GM23248 (cell line): Measurements from ENCODE around the gene SYNE2. TPM values are rescaled to one million over a fixed set of nuclear protein-coding genes. Genes with fewer than 3 reads are reported as not detected.

Experiments
- DNase-seq: peaks from one replicate; pipeline ENCODE4 v3.0.0-alpha.2; 2015
- H2AFZ ChIP-seq: fragments of 200-600 bp; sonication (generic); 2 replicates; pipeline ENCODE4 v1.6.1; 2016; ENCODE audit warnings: antibody characterized with exemption
- H3F3A ChIP-seq: fragments of 200-600 bp; sonication (generic); 2 replicates; pipeline ENCODE4 v1.6.1; 2016; ENCODE audit warnings: mild to moderate bottlenecking, antibody characterized with exemption, mixed run types; ENCODE audit not compliant: insufficient read depth
- H3K27ac ChIP-seq: fragments of 200-600 bp; sonication (generic); 2 replicates; pipeline ENCODE4 v1.5.1; 2016; ENCODE audit warnings: mild to moderate bottlenecking
- H3K27me3 ChIP-seq: fragments of 200-600 bp; sonication (generic); replicated peaks from 2 replicates; pipeline ENCODE4 v1.6.1; 2016; ENCODE audit warnings: mild to moderate bottlenecking; ENCODE audit not compliant: insufficient read depth
- H3K36me3 ChIP-seq: fragments of 200-600 bp; sonication (generic); 2 replicates; pipeline ENCODE4 v1.6.1; 2016; ENCODE audit warnings: low read depth, mild to moderate bottlenecking
- H3K4me1 ChIP-seq: fragments of 200-600 bp; sonication (generic); 2 replicates; pipeline ENCODE4 v1.6.1; 2016; ENCODE audit warnings: mild to moderate bottlenecking; ENCODE audit not compliant: insufficient read depth
- H3K4me2 ChIP-seq: fragments of 200-600 bp; sonication (generic); one replicate; pipeline ENCODE4 v1.6.1; 2016; ENCODE audit warnings: mild to moderate bottlenecking; ENCODE audit not compliant: unreplicated experiment
- H3K4me3 ChIP-seq: fragments of 200-600 bp; sonication (generic); 2 replicates; pipeline ENCODE4 v1.5.1; 2016; ENCODE audit warnings: mild to moderate bottlenecking
- H3K79me2 ChIP-seq: fragments of 200-600 bp; sonication (generic); 2 replicates; pipeline ENCODE4 v1.6.1; 2016; ENCODE audit warnings: mild to moderate bottlenecking; ENCODE audit not compliant: insufficient read depth
- H3K9ac ChIP-seq: fragments of 200-600 bp; sonication (generic); 2 replicates; pipeline ENCODE4 v1.6.1; 2016; ENCODE audit warnings: mild to moderate bottlenecking
- H3K9me2 ChIP-seq: fragments of 200-600 bp; sonication (generic); 2 replicates; pipeline ENCODE4 v1.6.1; 2016; ENCODE audit warnings: mixed run types, mild to moderate bottlenecking, moderate library complexity; ENCODE audit not compliant: insufficient read depth
- H3K9me3 ChIP-seq: fragments of 200-600 bp; sonication (generic); one replicate; pipeline ENCODE4 v1.6.1; 2017; ENCODE audit warnings: low read depth
- H4K20me1 ChIP-seq: fragments of 200-600 bp; sonication (generic); 2 replicates; pipeline ENCODE4 v1.6.0; 2016; ENCODE audit not compliant: insufficient read depth
- EZH2 ChIP-seq: fragments of 200-600 bp; sonication (generic); IDR thresholded peaks from 2 replicates; pipeline ENCODE4 v1.6.1; 2018; ENCODE audit warnings: antibody characterized with exemption, mild to moderate bottlenecking; ENCODE audit not compliant: insufficient read depth, poor library complexity, severe bottlenecking
- EZH2phosphoT487 ChIP-seq: fragments of 200-600 bp; sonication (generic); IDR thresholded peaks from 2 replicates; pipeline ENCODE4 v1.6.1; 2018; ENCODE audit warnings: antibody characterized with exemption, moderate library complexity, mild to moderate bottlenecking, low read depth; ENCODE audit not compliant: insufficient read depth
- WGBS, 2 experiments: methylation state at CpG; one replicate each; pipeline ENCODE4 v1.1.6; 2015 to 2017; ENCODE audit warnings: low lambda C conversion rate in 2 of 2, low coverage in 1 of 2; ENCODE audit errors: missing lambda C conversion rate in 2 of 2; 5-methylcytosine and 5-hydroxymethylcytosine counted together
- in situ Hi-C: fragments of 300-500 bp; cut with MboI; formaldehyde crosslinking; loops from 2 replicates; pipeline ENCODE4 v1.15.0; 2020
- polyA plus RNA-seq: library from polyadenylated mRNA; unstranded; fragments of >200 nt; fragmentation: Nextera tagmentation; extraction: Ambion mirVana; gene quantifications from 2 replicates; pipeline ENCODE4 v1.2.1, GENCODE V29; 2016
- total RNA-seq: library from RNA; depleted of rRNA; stranded (reverse); fragments of >200 nt; shearing (Covaris generic); gene quantifications from 2 replicates; pipeline ENCODE4 v1.2.3, GENCODE V29; 2014

Gene SYNE2
- total and polyA plus RNA-seq, 2 experiments from 2014 or later: 2.8 to 4.4 TPM

GRCh38 chr14:64092338-64092737 lies 239.5 kb downstream of the SYNE2 start:
- H3K27me3 ChIP-seq: no peaks in the 10 kb centered on the region
- H3F3A ChIP-seq: no peaks in the 10 kb centered on the region
- no peaks in the 10 kb centered on the region for H3K79me2 ChIP-seq
- no peak for TF ChIP-seq EZH2
- no peak for TF ChIP-seq EZH2phosphoT487
- in situ Hi-C loops: no loop called here
- H3K9me2 ChIP-seq: no peaks in the 10 kb centered on the region
- DNase-seq: no peak
- H3K9me3 ChIP-seq: no peaks in the 10 kb centered on the region
- H3K4me1 ChIP-seq: no peaks in the 10 kb centered on the region
- H3K36me3 ChIP-seq: no peaks in the 10 kb centered on the region
- no peak overlapping the region for H3K27ac ChIP-seq
- WGBS, 2 experiments: 52 to 56% methylated on average over 4 of the region's 4 CpGs
- H3K4me3 ChIP-seq: no peak overlapping the region
- H4K20me1 ChIP-seq: no peaks in the 10 kb centered on the region
- H3K9ac ChIP-seq: no peak overlapping the region
- no peak overlapping the region for H3K4me2 ChIP-seq
- no peak overlapping the region for H2AFZ ChIP-seq

- Histone ChIP-seq H3K9me2 (no peaks in the 10 kb centered on the region), H3K4me3 (no peak overlapping the region), H3K4me1 (no peaks in the 10 kb centered on the region), H4K20me1 (no peaks in the 10 kb centered on the region), H3K9ac (no peak overlapping the region), H2AFZ (no peak overlapping the region), H3K9me3 (no peaks in the 10 kb centered on the region), H3K27ac (no peak overlapping the region), H3K4me2 (no peak overlapping the region), H3K36me3 (no peaks in the 10 kb centered on the region), H3F3A (no peaks in the 10 kb centered on the region), H3K79me2 (no peaks in the 10 kb centered on the region), H3K27me3 (no peaks in the 10 kb centered on the region)
- no peak for DNase-seq
- TF ChIP-seq EZH2phosphoT487 (no peak), EZH2 (no peak)
- in situ Hi-C loops: no loop called here
- WGBS, 2 experiments: 65 to 85% methylated on average over 4 to 5 of the region's 5 CpGs
These were observed 240.1 kb downstream of the SYNE2 start for GRCh38 chr14:64092940-64093339.

DNA sequence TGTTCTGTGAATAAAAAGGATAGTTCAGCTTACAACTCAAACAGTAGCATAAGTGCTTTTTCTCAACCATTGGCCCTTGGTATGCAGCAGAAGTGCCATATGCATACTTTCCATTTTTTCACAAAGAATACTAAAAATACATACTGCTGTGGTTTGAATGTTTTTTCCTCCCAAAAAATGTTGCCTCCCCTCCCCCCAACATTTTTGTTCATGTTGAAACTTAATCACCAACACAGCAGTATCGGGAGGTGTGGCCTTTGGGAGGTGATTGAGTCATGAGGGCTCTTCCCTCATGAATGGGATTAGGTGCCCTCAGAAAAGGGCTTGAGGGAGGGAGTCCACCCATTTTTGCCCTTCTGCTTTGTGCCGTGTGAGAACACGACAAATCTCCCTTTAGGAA lies 242.8 kb downstream of the SYNE2 start:
- no peak overlapping the region for H2AFZ ChIP-seq
- no peak for TF ChIP-seq EZH2
- no peaks in the 10 kb centered on the region for H3F3A ChIP-seq
- no peaks in the 10 kb centered on the region for H3K4me1 ChIP-seq
- H3K27ac ChIP-seq: no peak overlapping the region
- no peaks in the 10 kb centered on the region for H3K9me3 ChIP-seq
- no peaks in the 10 kb centered on the region for H3K79me2 ChIP-seq
- in situ Hi-C loops: no loop called here
- H3K36me3 ChIP-seq: no peaks in the 10 kb centered on the region
- H3K4me3 ChIP-seq: no peak overlapping the region
- no peaks in the 10 kb centered on the region for H3K27me3 ChIP-seq
- no peaks in the 10 kb centered on the region for H3K9me2 ChIP-seq
- 88 to 96% methylated on average over 3 of the region's 3 CpGs for WGBS, 2 experiments
- H3K9ac ChIP-seq: no peak overlapping the region
- peak; percentile 16 for DNase-seq
- no peak overlapping the region for H3K4me2 ChIP-seq
- no peaks in the 10 kb centered on the region for H4K20me1 ChIP-seq

DNA sequence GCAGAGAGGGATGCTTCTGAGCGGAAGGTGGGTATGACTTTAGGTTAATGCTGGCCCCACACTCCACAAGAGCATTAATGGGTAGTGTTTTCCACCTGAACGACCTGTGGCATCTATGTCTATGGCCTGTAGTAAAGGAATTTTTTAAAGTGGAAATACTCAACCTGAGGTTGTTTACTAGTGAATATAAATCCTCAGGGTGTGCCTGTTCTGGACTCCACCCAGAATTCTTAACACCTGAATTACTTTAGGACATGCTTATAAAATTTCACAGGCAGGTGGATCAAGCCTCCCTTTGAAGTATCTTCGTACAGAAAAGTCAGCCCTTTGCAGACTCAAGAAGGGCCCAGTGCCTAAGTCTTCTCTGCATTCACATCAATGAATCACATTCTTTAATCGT lies 245.3 kb downstream of the SYNE2 start:
- H4K20me1 ChIP-seq: no peaks in the 10 kb centered on the region
- H3K36me3 ChIP-seq: no peaks in the 10 kb centered on the region
- in situ Hi-C loops: no loop called here
- no peaks in the 10 kb centered on the region for H3K4me1 ChIP-seq
- no peak for DNase-seq
- H3K9me2 ChIP-seq: no peaks in the 10 kb centered on the region
- 79 to 81% methylated on average over 4 of the region's 4 CpGs for WGBS, 2 experiments
- no peaks in the 10 kb centered on the region for H3K27me3 ChIP-seq
- H3K9ac ChIP-seq: no peak overlapping the region
- H3K4me2 ChIP-seq: no peak overlapping the region
- no peak overlapping the region for H3K27ac ChIP-seq
- no peaks in the 10 kb centered on the region for H3K9me3 ChIP-seq
- H3K4me3 ChIP-seq: no peak overlapping the region
- TF ChIP-seq EZH2 (no peak), EZH2phosphoT487 (no peak)
- H2AFZ ChIP-seq: no peak overlapping the region
- H3K79me2 ChIP-seq: no peaks in the 10 kb centered on the region
- H3F3A ChIP-seq: no peaks in the 10 kb centered on the region

DNA sequence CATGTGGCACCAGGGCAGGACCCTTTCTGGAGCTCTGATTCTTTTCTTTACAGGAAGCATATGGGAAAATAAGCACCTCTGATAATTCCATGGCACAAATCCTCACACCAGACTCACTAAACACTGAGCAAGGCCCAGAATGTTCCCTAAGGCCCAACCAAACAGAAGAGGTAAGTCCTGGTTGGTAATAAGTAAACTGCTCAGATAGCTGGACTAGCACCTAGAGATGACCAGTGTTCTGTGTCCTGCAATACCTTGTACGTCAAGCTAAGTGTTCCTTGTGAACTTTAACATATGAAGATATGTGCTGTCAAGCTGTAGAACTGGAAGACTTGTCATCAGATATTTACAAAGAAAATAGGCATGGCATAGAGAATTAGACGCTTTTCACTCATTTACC lies 254.6 kb downstream of the SYNE2 start:
- Histone ChIP-seq H3K36me3 (no peaks in the 10 kb centered on the region), H3K27me3 (no peaks in the 10 kb centered on the region), H3K27ac (no peak overlapping the region), H3K9me3 (no peaks in the 10 kb centered on the region), H4K20me1 (no peaks in the 10 kb centered on the region), H3K9me2 (no peaks in the 10 kb centered on the region), H3K79me2 (no peaks in the 10 kb centered on the region), H2AFZ (no peak overlapping the region), H3K4me2 (no peak overlapping the region), H3K4me1 (0 out of 2 replicates have a peak, but pooled peaks cover 2% of the 10 kb centered on the region), H3K4me3 (no peak overlapping the region), H3K9ac (no peak overlapping the region), H3F3A (no peaks in the 10 kb centered on the region)
- in situ Hi-C loops: no loop called here
- WGBS, 2 experiments: 93 to 100% methylated on average over 2 of the region's 2 CpGs
- DNase-seq: no peak
- TF ChIP-seq EZH2phosphoT487 (no peak), EZH2 (no peak)
